Lower leg skin (tissue), 4 donors: ENCODE measurements around the gene APOBEC3H. TPM values are rescaled to one million over a fixed set of nuclear protein-coding genes. Genes with fewer than 3 reads are reported as not detected.

Experiments
- DNase-seq, 2 donors: peaks; one replicate each; pipeline ENCODE4 v3.0.0-alpha.2; 2019; ENCODE audit warnings: low spot score in 2 of 2
- H3K4me3 ChIP-seq: fragments of 200-600 bp; sonication (generic); 2 replicates; pipeline ENCODE4 v1.5.1; 2017; ENCODE audit warnings: mild to moderate bottlenecking, low read depth; ENCODE audit not compliant: poor library complexity, severe bottlenecking
- CTCF ChIP-seq, 3 donors: fragments of 450-650 bp; IDR thresholded peaks; one replicate each; pipeline ENCODE4 v1.5.1; 2016; ENCODE audit warnings: antibody characterized with exemption in 3 of 3, mild to moderate bottlenecking in 3 of 3, moderate library complexity in 2 of 3
- POLR2A ChIP-seq, 2 donors: fragments of 450-650 bp; IDR thresholded peaks; one replicate each; pipeline ENCODE4 v1.6.1; 2016 to 2017; ENCODE audit warnings: antibody characterized with exemption in 2 of 2, mild to moderate bottlenecking in 1 of 2, moderate library complexity in 1 of 2
- WGBS, 2 donors: methylation state at CpG; one replicate each; pipeline ENCODE4 v1.1.5; 2018; 5-methylcytosine and 5-hydroxymethylcytosine counted together
- intact Hi-C: fragments of 100-400 bp; cut with DNase I; formaldehyde crosslinking; loops from one replicate; pipeline ENCODE4 v1.15.0; 2023; ENCODE audit warnings: low total_unique reads
- total RNA-seq, 4 donors: library from RNA; depleted of rRNA; stranded (reverse); fragments of >200 nt; gene quantifications; one replicate each; pipeline ENCODE4 v1.1.0, GENCODE V29; 2016

APOBEC3H gene
- total RNA-seq, 4 donors from 2014 or later: not detected

- DNase-seq: no peak
- H3K4me3 ChIP-seq: no peak overlapping the region
- no peak for TF ChIP-seq POLR2A (IDR thresholded peaks at IDR 0.05)
- TF ChIP-seq CTCF (IDR thresholded peaks at IDR 0.05): no peak
- intact Hi-C loops: no loop called here
- 93% methylated on average over 4 to 8 of the region's 8 CpGs for WGBS, 2 donors
These were observed 12.4 kb upstream of the APOBEC3H start for GRCh38 chr22:39084666-39085065.

GRCh38 chr22:39087098-39087497 is 9.9 kb upstream of the APOBEC3H start:
- H3K4me3 ChIP-seq: no peak overlapping the region
- no peak for TF ChIP-seq CTCF (IDR thresholded peaks at IDR 0.05)
- TF ChIP-seq POLR2A (IDR thresholded peaks at IDR 0.05): no peak
- 86 to 89% methylated on average over 6 of the region's 6 CpGs for WGBS, 2 donors
- intact Hi-C loops: no loop called here
- DNase-seq: no peak

GRCh38 chr22:39087881-39088684 is 9.0 kb upstream of the APOBEC3H start:
- WGBS, 2 donors: 58 to 63% methylated on average over 18 of the region's 18 CpGs
- no peak for DNase-seq
- TF ChIP-seq CTCF (IDR thresholded peaks at IDR 0.05): no peak
- no peak for TF ChIP-seq POLR2A (IDR thresholded peaks at IDR 0.05)
- H3K4me3 ChIP-seq: no peak overlapping the region
- intact Hi-C loops: no loop called here

GRCh38 chr22:39088685-39089032 is 8.4 kb upstream of the APOBEC3H start:
- TF ChIP-seq POLR2A (IDR thresholded peaks at IDR 0.05): no peak
- no peak for TF ChIP-seq CTCF (IDR thresholded peaks at IDR 0.05)
- DNase-seq: no peak
- intact Hi-C loops: no loop called here
- 82 to 83% methylated on average over 1 to 5 of the region's 5 CpGs for WGBS, 2 donors
- no peak overlapping the region for H3K4me3 ChIP-seq

- intact Hi-C loops: no loop called here
- 40 to 54% methylated on average over 5 to 6 of the region's 6 CpGs for WGBS, 2 donors
- H3K4me3 ChIP-seq: no peak overlapping the region
- TF ChIP-seq POLR2A (IDR thresholded peaks at IDR 0.05) (no peak), CTCF (IDR thresholded peaks at IDR 0.05) (no peak)
- DNase-seq: no peak
These were observed 7.1 kb upstream of the APOBEC3H start for GRCh38 chr22:39089928-39090327.
